GM18867 (cell line): ENCODE measurements around the gene DTWD1.
"Not testable (repeated sequence)": the region's sequence is repeated elsewhere in the genome, so short reads cannot be mapped to it uniquely, and the experiment has no call there.

Source experiments
- ATAC-seq: cut with Tn5 transposase; IDR thresholded peaks from one replicate; pipeline ENCODE4 v1.9.1; 2021; ENCODE audit warnings: mild to moderate bottlenecking, moderate library complexity; ENCODE audit not compliant: unreplicated experiment

The DTWD1 gene

DNA sequence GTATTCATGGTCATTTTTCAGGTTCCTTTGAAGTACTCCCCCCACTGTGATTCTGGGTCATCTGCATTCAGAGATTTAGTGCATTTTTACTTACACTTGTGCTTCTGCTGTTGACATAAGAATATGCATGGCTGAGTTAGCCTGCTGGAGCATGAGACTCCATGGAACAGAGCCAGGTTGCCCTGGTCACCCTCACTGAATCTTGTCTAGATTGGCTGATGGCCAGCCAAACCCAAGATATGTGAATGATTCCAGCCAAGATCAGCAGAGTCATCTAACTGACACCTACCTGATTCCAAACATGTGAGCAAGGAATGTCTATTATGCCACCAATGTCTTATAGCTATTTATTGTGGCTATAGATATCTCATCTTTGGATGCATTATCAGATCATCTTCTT, 25.1 kb downstream of the DTWD1 start:
- no peak for ATAC-seq

DNA sequence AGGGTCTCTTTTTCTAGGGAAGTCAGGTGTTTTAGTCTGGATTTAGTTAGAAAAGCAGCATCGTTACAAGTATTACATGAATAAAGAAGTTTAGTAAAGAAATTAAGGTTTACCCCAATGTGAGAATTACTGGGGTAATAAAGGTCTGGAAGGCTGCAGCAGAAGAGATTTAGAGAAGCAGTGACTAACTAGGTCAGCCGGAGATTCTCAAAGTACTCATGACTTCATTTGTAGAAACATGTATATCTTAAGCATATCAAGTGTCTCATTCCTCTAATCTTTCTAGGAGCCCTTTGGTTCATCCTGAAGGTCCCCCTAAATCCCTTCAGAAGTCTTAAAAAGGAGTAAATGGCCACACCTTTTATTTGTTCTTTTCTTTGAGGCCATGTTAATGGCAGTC, 26.0 kb downstream of the DTWD1 start:
- no peak for ATAC-seq

DNA sequence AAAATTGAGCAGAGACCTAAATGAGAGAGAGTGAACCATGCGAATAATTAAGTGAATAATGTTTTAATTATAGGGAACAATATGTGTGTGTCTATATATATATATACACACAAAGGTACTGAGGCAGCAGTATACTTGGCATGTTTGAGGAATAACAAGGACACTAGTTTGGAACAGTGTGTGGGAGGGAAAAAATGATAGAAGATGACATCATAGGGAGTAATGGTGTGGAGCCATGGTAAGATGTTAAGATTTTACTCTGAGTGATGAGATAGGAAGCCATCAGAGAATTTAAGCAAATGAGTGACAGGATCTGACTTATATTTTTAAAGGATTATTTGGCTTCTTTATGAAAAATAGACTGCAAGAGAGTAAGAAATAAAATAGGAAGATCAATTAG, 29.1 kb downstream of the DTWD1 start:
- ATAC-seq = no peak

DNA sequence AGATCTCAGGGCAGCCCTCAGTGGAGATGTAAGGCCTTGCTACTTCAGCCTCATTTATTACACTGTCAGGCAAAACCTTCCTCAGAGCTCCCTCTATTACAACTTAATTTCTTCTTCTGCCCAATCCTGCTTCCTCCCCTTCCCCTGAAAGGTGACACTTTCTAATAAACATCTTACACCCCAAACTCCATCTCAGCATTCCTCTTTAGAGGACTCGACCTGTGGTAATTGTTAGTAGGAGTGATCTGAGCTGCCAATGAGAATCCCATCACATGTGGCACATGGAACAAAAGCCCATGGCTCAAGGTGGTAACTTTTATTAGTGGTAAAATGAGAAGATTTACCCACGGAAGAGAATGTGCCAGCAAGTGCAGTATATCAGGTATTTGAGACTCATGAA, 29.8 kb downstream of the DTWD1 start:
- ATAC-seq = no peak

DNA sequence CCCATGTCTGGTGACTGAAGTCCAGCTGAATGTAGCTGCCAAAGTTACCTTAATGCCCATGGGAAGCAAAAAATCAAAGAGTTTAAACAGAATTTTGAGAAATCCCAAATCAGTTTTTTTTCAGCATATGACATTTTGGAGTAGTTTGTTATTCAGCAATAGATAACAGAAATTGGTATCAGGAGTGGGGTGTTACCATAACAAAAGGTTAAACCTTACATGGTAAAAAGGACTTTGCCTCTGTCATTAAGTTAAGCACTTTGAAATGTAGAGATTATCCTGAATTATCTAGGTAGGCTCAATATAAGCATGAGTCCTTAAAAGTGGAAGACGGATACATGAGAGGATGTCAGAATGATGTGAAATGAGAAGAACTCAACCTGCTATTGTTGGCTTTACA, 32.1 kb downstream of the DTWD1 start:
- ATAC-seq = no peak

DNA sequence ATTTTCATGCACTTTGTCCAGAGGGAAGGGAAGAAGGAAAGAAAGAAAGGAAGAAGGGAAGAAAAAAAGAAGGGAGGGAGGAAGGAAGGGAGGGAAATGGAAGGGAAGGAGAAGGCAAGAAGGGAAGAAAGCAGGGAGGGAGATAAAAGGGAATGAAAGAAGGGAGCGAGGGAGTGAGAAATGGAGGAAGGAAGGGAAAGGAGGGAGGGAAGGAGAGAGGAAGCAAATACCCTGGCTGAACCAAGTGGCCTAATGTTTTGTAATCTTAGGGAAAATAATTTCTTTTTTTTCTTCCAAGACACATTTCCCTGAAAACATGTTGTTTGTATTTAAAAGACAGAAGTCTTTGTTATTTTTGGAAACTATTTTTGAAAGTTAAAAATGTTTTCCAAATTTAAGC, 35.9 kb downstream of the DTWD1 start:
- no peak for ATAC-seq

DNA sequence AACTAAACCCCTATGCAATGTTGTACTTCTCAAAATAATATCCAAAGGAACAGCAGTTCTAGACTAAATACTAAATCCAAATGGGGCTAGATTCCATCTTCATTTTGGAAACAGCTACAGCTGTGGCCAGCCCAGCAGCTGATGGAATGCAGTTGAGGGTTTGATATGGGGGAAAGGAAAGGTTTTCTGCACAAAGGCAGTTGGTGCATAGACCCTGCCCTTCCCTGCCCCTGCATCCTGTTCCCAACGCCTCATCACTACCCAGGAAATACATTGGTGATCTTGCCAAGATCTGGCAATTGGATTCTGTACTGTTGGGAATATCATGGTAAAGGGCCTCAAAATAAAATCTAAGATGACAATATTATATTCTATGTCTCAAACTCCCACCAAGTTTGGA, 43.9 kb downstream of the DTWD1 start:
- no peak for ATAC-seq

DNA sequence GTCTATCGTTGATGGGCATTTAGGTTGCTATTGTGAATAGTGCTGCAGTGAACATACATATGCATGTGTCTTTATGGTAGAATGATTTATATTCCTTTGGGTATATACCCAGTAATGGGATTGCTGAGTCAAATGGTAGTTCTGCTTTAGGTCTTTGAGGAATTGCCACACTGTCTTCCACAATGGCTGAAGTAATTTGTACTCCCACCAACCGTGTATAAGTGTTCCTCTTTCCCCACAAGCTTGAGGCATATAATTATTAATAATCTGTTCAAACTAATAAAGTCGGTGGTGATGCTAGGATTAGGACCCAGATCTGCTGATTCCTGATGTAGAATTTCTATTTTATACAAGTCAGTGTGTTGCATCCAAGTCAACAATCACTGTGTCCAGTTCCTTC, 45.6 kb downstream of the DTWD1 start:
- ATAC-seq = not testable (repeated sequence)

DNA sequence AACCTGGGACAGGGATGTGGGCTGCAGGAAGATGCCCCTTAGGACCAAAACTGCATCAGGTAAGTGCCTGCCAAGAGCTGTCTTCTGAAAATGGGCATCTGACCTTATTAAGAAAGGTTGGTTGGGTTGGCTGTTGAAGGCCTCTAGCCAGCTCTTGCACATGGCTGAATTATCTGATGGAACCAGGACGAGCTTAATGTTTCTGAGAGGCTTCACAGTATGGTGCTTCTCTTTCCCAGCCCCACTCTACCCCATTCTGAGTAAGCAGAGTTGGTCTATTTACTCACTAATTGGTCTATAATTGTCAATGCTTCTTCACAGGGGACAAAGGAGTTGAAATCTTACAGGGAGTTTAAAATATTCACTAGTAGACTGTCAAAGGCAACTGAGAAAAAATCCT, 48.4 kb downstream of the DTWD1 start:
- no peak for ATAC-seq

DNA sequence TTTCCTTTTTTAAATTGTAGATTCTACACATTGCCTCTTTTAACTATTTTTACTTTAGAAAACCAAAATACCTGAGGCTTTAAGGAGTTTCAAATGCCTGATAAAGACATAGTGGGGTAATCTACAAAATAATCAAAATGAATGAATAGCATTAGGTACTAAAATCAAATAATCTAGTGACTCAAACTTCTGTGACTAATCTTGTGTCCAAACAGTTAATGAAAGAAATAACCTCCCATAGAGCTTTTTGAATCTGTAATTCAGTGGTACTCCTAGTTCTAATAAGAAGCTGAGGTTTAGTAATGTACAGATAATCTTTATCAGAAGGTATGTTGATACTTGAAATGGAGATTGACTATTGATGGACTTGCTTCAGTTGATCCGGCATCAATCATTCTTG, 53.0 kb downstream of the DTWD1 start:
- ATAC-seq = no peak

DNA sequence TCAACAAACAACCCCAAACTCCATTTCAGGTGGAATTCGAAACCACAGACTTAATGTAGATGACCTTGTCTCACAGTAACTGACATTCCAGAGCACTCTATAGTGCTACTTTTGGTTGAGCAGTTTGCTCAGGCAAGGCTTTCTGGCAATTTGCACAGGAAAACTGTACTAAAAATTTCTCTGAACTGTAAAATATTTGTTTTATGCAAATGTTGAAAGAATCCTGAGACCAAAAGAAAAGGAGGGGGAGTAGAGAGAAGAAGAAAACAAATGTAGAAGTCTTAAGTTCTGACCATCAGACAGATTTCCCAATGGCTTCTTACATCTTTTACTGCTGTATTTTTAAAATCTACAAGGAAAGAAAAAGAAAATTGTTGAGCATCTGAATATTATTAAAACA, 53.5 kb downstream of the DTWD1 start:
- ATAC-seq = no peak

DNA sequence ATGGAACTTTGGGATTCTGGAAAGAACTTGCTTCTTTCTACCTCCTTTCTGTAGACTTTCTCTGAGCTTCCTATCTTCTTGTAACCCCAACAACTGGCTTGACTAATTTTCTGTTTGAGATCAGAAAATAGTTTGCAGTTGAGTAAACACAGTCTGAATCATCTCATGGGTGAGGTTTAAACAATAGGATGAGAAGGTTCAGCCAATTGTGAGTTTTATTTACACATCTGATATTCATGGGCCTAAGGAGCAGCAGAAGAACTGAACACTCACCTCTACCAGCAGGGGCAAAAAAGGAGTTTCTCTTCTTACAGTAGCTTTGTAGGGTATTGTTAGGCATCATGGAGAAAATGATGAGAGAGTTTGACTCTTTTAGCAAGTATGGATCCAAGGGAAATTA, 54.2 kb downstream of the DTWD1 start:
- ATAC-seq = no peak

DNA sequence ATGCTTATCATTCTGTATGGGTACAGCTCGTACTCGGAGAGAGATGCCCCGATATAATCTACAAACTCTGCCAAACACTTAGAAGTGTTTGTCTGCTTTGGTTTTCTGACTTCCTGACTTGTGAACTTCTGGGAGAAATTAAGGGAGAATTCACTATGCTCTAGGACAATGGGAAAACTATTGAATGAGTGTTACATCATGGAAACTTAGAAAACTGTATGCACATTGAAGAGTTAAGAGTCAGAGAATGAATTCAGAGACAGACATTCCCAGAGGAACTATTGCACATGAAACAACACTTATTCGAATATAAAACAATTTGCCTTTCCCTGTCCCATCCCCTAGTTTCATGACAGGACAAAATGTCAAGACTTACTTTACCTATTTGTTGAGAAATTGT, 57.8 kb downstream of the DTWD1 start:
- no peak for ATAC-seq

DNA sequence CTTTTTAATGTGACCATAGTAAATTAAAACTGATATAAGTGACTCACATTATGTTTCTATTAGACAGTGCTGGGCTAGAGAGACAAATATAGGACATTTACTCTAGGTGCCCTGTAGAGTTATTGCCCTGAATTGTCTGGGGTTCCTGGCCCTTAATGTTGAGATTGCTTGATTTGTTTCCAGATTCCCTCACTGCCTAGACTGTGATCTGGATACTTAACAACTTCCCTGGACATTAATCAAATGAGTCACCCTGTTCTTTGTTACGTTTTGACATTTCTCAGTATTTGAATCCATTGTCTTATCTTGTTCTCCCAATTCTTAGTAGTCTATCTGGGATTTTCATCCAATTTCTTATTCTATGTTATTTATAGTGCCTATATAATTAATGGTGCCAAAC, 65.8 kb downstream of the DTWD1 start:
- no peak for ATAC-seq

DNA sequence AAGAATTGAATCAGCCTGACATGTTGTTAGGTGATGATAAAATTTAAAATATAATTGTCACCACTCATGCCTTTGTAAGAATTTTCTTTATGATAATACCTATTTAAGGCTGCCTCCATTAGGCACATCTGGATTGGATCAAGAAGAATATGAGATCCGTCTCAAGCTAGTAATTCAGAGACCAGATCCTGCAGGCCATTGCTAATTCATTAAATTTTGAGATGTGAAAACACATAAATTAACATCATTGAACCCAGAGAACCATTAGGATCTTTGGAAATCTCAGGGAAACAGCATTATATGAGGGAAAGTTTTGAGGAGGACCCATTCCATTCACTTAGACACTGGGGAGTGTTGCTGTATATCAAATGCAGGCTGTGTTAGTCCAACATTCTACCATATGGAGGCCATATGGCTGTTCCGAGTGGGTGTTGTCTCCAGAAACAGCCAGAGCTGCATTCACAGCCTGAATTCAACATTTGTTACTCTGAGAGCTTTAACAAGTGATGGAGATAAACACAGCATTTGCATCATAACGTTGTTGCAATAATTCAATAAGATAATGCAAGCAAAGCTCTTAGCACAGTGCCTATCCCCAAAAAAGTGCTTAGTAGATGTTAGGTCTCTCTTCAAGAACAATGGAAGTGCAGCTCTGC, 67.4 kb downstream of the DTWD1 start:
- no peak for ATAC-seq

DNA sequence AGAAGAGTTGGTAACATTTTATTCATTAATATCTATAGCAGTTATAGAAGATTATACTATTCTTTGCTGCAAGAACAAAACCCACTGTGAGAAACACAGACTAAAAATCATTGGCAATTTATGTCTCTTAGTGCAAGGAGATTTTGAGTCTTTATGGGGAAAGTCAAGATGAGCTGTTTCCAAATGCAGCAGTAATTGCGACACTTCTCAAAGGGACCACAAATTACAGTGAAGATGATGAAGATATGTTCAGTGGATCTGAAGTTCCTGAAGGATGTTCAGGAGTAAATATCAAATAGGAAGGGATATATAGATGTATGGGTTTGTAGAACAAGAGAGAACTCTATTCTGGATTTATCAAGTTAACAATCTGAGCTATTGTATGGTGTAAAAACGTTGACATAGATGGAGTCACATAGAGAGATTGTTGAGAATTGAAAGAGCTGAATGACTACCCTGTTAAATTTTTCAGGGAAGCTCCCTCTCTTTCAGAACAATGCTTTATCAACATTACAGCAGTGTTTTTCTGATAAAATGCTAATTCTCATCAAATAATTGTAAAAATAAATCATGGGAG, 71.8 kb downstream of the DTWD1 start:
- no peak for ATAC-seq

DNA sequence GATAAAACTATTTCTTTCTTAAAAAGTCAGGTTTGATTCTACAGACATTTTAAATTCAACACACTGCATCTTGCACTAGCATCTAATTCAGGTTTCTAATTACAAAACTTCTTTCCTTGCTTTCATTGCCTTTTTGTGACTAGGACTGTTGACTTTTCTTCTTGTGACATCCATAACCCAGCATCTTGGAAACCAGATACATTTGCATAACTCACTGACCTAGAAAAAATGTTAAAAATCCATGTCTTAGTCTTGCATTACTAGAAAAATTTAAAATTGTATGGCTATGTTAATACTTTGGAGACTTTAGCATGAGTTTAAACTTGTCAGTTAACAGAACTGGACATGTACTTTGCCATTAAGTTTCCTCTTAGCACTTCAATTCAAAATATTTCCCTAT, 72.7 kb downstream of the DTWD1 start:
- ATAC-seq = no peak

DNA sequence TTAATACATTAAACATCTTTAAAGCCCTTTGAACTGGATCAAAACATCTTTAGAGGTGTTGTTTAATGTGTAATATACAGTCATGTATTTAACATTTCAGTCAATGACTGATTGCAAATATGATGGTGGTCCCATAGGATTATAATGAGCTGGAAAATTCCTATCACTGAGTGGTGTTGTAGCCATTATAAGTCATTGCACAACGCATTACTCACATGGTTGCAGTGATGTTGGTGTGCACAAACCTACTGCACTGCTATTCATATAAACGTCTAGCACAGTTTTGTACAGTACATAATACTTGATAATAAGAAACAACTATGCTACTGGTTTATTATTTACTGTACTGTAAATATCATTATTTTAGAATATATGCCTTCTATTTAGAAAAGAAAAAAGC, 75.6 kb downstream of the DTWD1 start:
- ATAC-seq = no peak

DNA sequence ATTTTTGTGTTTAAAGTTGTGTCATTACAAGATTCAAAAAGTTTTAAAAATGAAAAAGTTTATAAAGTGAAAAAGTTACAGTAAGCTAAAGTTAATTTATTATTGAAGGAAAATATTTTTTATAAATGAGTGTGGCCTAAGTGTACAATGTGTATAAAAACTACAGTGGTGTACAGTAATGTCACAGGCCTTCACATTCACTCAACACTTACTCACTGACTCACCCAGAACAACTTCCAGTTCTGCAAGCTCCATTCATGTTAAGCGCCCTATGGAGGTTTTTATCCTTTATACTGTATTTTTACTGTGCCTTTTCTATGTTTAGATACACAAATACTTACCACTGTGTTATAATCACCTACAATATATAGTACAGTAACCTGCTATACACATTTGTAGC, 76.3 kb downstream of the DTWD1 start:
- ATAC-seq = no peak

DNA sequence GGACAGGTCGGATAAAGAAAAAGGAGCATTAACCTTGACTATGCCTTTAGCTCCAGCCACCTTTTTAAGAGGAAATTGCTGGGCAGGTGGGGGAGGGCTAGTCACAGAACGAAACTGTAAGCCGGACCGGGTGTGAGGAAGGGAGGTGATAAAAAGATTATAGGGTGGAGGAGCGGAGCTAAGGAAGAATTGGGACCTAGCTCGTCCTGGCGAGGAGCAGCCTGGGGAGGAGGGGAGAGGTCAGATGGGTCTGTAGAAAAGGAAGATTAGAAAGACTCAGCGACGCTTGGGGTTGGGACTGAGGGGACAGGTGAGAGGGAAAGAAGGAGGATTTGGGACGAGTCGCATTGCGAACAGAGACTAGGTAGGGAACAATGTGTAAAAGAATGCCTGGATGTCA, 82.1 kb downstream of the DTWD1 start:
- not testable (repeated sequence) for ATAC-seq
